MM.1S (cell line): ENCODE results near the gene IFNB1.

Experiments
- EZH2 ChIP-seq: fragments of 300-600 bp; sonication (generic); optimal IDR thresholded peaks from 2 replicates; pipeline ENCODE3; 2017; ENCODE audit warnings: low read depth, mild to moderate bottlenecking, antibody characterized with exemption, low read length, mixed read lengths
- EZH2phosphoT487 ChIP-seq: fragments of 300-600 bp; sonication (generic); IDR thresholded peaks from 2 replicates; pipeline ENCODE4 v1.6.1; 2018; ENCODE audit warnings: antibody characterized with exemption, low read length
- TF ChIP-seq, protein P1 (sequence below): fragments of 300-600 bp; sonication (generic); IDR thresholded peaks from 2 replicates; pipeline ENCODE4 v1.5.1; 2016; ENCODE audit warnings: antibody characterized with exemption, low read length, mixed read lengths

DNA sequence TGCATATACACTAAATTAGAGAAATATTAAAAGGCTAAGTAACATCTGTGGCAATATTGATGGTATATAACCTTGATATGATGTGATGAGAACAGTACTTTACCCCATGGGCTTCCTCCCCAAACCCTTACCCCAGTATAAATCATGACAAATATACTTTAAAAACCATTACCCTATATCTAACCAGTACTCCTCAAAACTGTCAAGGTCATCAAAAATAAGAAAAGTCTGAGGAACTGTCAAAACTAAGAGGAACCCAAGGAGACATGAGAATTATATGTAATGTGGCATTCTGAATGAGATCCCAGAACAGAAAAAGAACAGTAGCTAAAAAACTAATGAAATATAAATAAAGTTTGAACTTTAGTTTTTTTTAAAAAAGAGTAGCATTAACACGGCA lies 7.3 kb upstream of the IFNB1 start:
- no peak for TF ChIP-seq EZH2
- TF ChIP-seq, protein P1, sequence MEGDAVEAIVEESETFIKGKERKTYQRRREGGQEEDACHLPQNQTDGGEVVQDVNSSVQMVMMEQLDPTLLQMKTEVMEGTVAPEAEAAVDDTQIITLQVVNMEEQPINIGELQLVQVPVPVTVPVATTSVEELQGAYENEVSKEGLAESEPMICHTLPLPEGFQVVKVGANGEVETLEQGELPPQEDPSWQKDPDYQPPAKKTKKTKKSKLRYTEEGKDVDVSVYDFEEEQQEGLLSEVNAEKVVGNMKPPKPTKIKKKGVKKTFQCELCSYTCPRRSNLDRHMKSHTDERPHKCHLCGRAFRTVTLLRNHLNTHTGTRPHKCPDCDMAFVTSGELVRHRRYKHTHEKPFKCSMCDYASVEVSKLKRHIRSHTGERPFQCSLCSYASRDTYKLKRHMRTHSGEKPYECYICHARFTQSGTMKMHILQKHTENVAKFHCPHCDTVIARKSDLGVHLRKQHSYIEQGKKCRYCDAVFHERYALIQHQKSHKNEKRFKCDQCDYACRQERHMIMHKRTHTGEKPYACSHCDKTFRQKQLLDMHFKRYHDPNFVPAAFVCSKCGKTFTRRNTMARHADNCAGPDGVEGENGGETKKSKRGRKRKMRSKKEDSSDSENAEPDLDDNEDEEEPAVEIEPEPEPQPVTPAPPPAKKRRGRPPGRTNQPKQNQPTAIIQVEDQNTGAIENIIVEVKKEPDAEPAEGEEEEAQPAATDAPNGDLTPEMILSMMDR: no peak
- TF ChIP-seq EZH2phosphoT487: no peak
